ENCODE results near the gene G6PC2.

DNA sequence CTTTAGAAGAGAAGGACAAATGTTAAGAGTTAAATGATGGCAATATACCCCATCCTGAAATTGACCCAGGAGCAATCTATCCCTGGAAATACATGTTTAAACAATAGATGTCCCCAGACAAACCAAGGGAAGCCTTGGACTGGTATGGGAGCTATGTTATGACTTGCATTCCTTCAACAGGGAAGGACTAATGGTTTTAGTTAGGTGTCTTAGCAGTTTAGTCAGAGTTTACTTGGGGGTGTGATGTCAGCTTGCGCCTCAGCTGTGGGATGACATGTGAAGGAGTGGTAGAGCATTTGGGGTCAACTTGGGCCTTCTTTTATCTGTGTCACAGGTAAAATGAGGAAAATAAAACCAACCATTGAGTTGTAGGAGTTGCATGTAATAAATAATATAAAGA lies 47.6 kb upstream of the G6PC2 start:
- TF ChIP-seq, protein P1, sequence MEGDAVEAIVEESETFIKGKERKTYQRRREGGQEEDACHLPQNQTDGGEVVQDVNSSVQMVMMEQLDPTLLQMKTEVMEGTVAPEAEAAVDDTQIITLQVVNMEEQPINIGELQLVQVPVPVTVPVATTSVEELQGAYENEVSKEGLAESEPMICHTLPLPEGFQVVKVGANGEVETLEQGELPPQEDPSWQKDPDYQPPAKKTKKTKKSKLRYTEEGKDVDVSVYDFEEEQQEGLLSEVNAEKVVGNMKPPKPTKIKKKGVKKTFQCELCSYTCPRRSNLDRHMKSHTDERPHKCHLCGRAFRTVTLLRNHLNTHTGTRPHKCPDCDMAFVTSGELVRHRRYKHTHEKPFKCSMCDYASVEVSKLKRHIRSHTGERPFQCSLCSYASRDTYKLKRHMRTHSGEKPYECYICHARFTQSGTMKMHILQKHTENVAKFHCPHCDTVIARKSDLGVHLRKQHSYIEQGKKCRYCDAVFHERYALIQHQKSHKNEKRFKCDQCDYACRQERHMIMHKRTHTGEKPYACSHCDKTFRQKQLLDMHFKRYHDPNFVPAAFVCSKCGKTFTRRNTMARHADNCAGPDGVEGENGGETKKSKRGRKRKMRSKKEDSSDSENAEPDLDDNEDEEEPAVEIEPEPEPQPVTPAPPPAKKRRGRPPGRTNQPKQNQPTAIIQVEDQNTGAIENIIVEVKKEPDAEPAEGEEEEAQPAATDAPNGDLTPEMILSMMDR (IDR thresholded peaks at IDR 0.05) = no peak
- TF ChIP-seq EZH2 (IDR thresholded peaks at IDR 0.05) = no peak
